GOT3 (cell line): ENCODE data around the gene TRIM24.
"Not testable (repeated sequence)": the region's sequence is repeated elsewhere in the genome, so short reads cannot be mapped to it uniquely, and the experiment has no call there.

Experiments used
- DNase-seq: peaks from one replicate; lab custom pipeline; 2025; ENCODE audit warnings: mixed read lengths; lab: John Stamatoyannopoulos, UW

The TRIM24 gene

GRCh38 chr7:138460649-138461607 is 869 bp downstream of the TRIM24 start:
- no peak for DNase-seq

GRCh38 chr7:138463291-138463618 is 3.2 kb downstream of the TRIM24 start:
- DNase-seq = not testable (repeated sequence)

- DNase-seq = no peak
Measured at GRCh38 chr7:138465046-138465445, 5.0 kb downstream of the TRIM24 start.

GRCh38 chr7:138466069-138466756 is 6.2 kb downstream of the TRIM24 start:
- DNase-seq = not testable (repeated sequence)

GRCh38 chr7:138468244-138469123 is 8.4 kb downstream of the TRIM24 start:
- DNase-seq = no peak

- DNase-seq = no peak
Measured at GRCh38 chr7:138470391-138471157, 10.5 kb downstream of the TRIM24 start.

GRCh38 chr7:138472292-138473079 is 12.4 kb downstream of the TRIM24 start:
- no peak for DNase-seq

GRCh38 chr7:138475377-138475776 is 15.3 kb downstream of the TRIM24 start:
- DNase-seq = no peak

GRCh38 chr7:138477081-138477578 is 17.1 kb downstream of the TRIM24 start:
- no peak for DNase-seq

GRCh38 chr7:138477581-138477980 is 17.5 kb downstream of the TRIM24 start:
- DNase-seq = no peak

- no peak for DNase-seq
Measured at GRCh38 chr7:138478499-138478908, 18.4 kb downstream of the TRIM24 start.

GRCh38 chr7:138480527-138480926 is 20.5 kb downstream of the TRIM24 start:
- no peak for DNase-seq

- no peak for DNase-seq
Measured at GRCh38 chr7:138481447-138482380, 21.7 kb downstream of the TRIM24 start.

- DNase-seq = no peak
Measured at GRCh38 chr7:138483531-138483930, 23.5 kb downstream of the TRIM24 start.

- not testable (repeated sequence) for DNase-seq
Measured at GRCh38 chr7:138485508-138485907, 25.4 kb downstream of the TRIM24 start.

GRCh38 chr7:138489139-138489538 is 29.1 kb downstream of the TRIM24 start:
- not testable (repeated sequence) for DNase-seq

GRCh38 chr7:138491612-138492386 is 31.7 kb downstream of the TRIM24 start:
- no peak for DNase-seq

- no peak for DNase-seq
Measured at GRCh38 chr7:138492423-138492822, 32.4 kb downstream of the TRIM24 start.
